ENCODE data around the gene ZNF521. TPM values are rescaled to one million over a fixed set of nuclear protein-coding genes. Genes with fewer than 3 reads are reported as not detected.
A peak's percentile ranks its signal among the peaks of the same experiment; 100 is the strongest.

The ZNF521 gene
- total RNA-seq, 1 donor from 2014 or later = 58.7 TPM

DNA sequence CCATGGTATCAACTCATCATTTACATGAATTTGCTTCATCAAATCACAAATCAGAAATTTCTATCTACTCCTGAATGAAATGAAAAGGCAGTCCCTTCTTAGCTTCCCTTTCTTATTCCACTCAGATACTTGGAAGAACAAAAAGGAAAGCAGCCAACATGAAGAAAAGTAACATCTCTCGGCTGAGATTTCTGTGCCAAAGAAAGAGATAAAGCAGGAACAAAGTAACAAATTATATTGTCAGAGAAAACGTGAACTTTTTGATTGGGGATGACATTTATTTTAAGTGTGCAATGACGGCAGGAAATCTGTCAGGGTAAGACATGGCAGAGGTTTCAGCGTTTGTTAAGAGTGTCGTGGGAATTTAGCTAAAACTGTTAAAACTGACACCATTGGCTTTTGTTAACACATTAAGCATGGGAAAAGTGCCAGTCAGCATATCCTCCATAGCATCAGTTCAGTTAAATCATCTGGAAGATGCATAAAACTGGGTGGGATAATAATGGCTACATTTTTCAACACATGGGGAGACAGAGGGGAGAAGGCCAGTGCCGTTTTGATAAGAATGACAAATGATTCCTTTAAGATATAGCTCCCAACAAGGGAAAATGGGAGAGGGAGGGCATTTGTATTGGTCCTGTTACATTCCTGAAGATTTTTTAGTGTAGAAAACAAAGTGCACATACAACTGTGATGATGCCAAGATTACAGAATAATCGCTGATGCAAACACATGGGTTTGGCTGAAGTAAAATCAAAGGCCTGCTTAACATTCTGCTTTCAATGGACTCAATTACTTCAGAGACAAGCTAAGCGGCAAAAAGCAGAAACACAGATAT lies 211.6 kb downstream of the ZNF521 start:
- H3K27me3 Mint-ChIP-seq (ENCODE audit: unreplicated experiment) = no peaks in the 10 kb centered on the region
- H3K4me1 Mint-ChIP-seq (ENCODE audit: low read depth, unreplicated experiment) = peaks cover 48% of the 10 kb centered on the region
- H3K4me3 Mint-ChIP-seq (ENCODE audit: unreplicated experiment) = no peak overlapping the region
- no peak for TF ChIP-seq CTCF (IDR thresholded peaks at IDR 0.05; ENCODE audit: partially characterized antibody, unreplicated experiment)
- H3K36me3 Mint-ChIP-seq (ENCODE audit: unreplicated experiment) = no peaks in the 10 kb centered on the region
- peaks cover 2% of the 10 kb centered on the region for H3K9me3 Mint-ChIP-seq (ENCODE audit: unreplicated experiment)
- DNase-seq = no peak
- H3K27ac Mint-ChIP-seq (ENCODE audit: unreplicated experiment) = no peak overlapping the region

GRCh38 chr18:25137197-25137472 lies 214.8 kb downstream of the ZNF521 start:
- Mint-ChIP-seq H3K4me3 (ENCODE audit: unreplicated experiment) (peak overlapping the region; percentile 32), H3K27me3 (ENCODE audit: unreplicated experiment) (no peaks in the 10 kb centered on the region), H3K27ac (ENCODE audit: unreplicated experiment) (no peak overlapping the region), H3K4me1 (ENCODE audit: low read depth, unreplicated experiment) (peaks cover 69% of the 10 kb centered on the region), H3K36me3 (ENCODE audit: unreplicated experiment) (no peaks in the 10 kb centered on the region), H3K9me3 (ENCODE audit: unreplicated experiment) (peaks cover 2% of the 10 kb centered on the region)
- no peak for TF ChIP-seq CTCF (IDR thresholded peaks at IDR 0.05; ENCODE audit: partially characterized antibody, unreplicated experiment)
- DNase-seq = no peak

DNA sequence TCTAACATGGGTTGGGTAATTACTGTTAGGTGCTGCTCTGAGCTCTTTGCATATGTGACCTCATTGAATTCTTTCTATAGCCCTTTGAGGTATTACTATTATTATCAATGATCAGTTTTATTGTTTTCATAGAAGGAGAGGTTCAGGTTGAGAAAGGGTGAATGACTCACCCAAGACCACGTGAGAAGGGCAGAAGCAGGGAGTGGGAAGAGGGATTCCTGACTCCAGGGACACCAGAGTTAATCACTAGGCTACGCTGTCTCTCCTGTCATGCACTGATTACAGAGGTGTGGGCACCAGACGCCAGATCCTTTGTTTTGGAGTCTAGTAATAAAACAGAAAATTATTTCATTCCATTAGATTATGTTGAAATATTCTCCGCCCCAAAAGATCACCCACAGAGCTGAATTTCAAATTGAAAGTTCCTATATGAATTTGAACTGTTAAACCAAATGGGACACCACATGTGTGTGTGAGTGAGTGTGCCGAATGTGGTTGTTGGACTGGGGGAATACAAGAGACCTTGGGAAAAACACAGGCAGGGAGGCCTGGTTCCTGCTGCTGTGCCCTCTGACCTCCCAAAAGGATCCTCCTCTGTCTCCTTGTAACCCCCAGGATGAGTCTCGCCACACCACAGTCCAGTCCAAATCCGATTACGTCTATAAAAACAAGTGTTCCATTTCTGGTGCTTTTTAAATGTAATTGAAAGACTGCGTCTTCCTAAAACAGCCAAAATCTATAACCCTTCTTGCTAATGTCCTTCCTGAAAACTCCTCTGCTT lies 215.4 kb downstream of the ZNF521 start:
- H3K36me3 Mint-ChIP-seq (ENCODE audit: unreplicated experiment) = no peaks in the 10 kb centered on the region
- no peaks in the 10 kb centered on the region for H3K27me3 Mint-ChIP-seq (ENCODE audit: unreplicated experiment)
- H3K27ac Mint-ChIP-seq (ENCODE audit: unreplicated experiment) = peak overlapping the region; percentile 18
- TF ChIP-seq CTCF (IDR thresholded peaks at IDR 0.05; ENCODE audit: partially characterized antibody, unreplicated experiment) = no peak
- H3K4me3 Mint-ChIP-seq (ENCODE audit: unreplicated experiment) = peak overlapping the region; percentile 32
- DNase-seq = no peak
- peaks cover 2% of the 10 kb centered on the region for H3K9me3 Mint-ChIP-seq (ENCODE audit: unreplicated experiment)
- peaks cover 64% of the 10 kb centered on the region for H3K4me1 Mint-ChIP-seq (ENCODE audit: low read depth, unreplicated experiment)

DNA sequence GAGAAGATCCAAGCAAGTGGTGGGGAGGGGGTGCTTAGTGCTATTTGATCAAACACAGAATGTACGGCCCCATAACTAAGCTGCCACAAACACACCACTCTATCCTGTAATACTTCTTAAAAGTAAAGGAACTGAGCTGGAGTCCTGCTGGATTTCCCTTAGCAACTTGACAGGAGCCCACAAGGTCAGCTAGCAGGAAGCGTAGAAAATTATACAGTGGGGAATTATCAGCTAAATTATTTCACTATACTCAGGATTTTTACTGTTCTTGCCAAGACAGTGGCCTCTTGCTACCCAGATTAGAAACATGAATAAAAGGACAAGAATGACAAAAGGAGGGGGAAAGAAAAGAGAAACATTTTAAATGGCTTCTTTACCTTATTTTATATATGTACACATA lies 217.1 kb downstream of the ZNF521 start:
- Mint-ChIP-seq H3K36me3 (ENCODE audit: unreplicated experiment) (no peaks in the 10 kb centered on the region), H3K27me3 (ENCODE audit: unreplicated experiment) (no peaks in the 10 kb centered on the region), H3K9me3 (ENCODE audit: unreplicated experiment) (peaks cover 2% of the 10 kb centered on the region), H3K4me1 (ENCODE audit: low read depth, unreplicated experiment) (peaks cover 55% of the 10 kb centered on the region), H3K4me3 (ENCODE audit: unreplicated experiment) (peak overlapping the region; percentile 72), H3K27ac (ENCODE audit: unreplicated experiment) (peak overlapping the region; percentile 67)
- DNase-seq = no peak
- no peak for TF ChIP-seq CTCF (IDR thresholded peaks at IDR 0.05; ENCODE audit: partially characterized antibody, unreplicated experiment)

GRCh38 chr18:25133879-25134278 lies 218.1 kb downstream of the ZNF521 start:
- Mint-ChIP-seq H3K36me3 (ENCODE audit: unreplicated experiment) (no peaks in the 10 kb centered on the region), H3K27me3 (ENCODE audit: unreplicated experiment) (no peaks in the 10 kb centered on the region), H3K9me3 (ENCODE audit: unreplicated experiment) (no peaks in the 10 kb centered on the region), H3K27ac (ENCODE audit: unreplicated experiment) (no peak overlapping the region), H3K4me3 (ENCODE audit: unreplicated experiment) (no peak overlapping the region), H3K4me1 (ENCODE audit: low read depth, unreplicated experiment) (peaks cover 55% of the 10 kb centered on the region)
- no peak for DNase-seq
- TF ChIP-seq CTCF (IDR thresholded peaks at IDR 0.05; ENCODE audit: partially characterized antibody, unreplicated experiment) = no peak
